HepG2 (cell line): Measurements from ENCODE around the gene DNLZ. TPM values are rescaled to one million over a fixed set of nuclear protein-coding genes. Genes with fewer than 3 reads are reported as not detected.

Source experiments
- ATAC-seq: fragments of 200-7000 bp; cut with Tn5 transposase; 3 replicates; pipeline ENCODE4 v1.9.1; 2020; ENCODE audit warnings: mild to moderate bottlenecking, moderate library complexity
- BruUV-seq: library from RNA; stranded (reverse); fragments of 400-500 nt; replicated peaks from 2 replicates; lab custom pipeline; 2021; lab: Mats Ljungman, UMichigan
- CTCF ChIA-PET: fragments of 300-600 bp; formaldehyde crosslinking; extraction: SDS; loops from one replicate; lab custom pipeline; 2021; ENCODE audit warnings: low total read pairs, inconsistent platforms, low intra/inter-chr PET ratio; lab: Yijun Ruan, JAX
- POLR2A ChIA-PET: fragments of 350-600 bp; sonication (Branson Sonifier 250); formaldehyde crosslinking; loops from one replicate; lab custom pipeline; 2020; ENCODE audit warnings: antibody characterized with exemption, inconsistent platforms; lab: Yijun Ruan, JAX
- DNase-seq: peaks from one replicate; pipeline ENCODE4 v3.0.0-alpha.2; 2015; ENCODE audit warnings: low spot score
- FAIRE-seq: peaks from 3 replicates; lab custom pipeline; 2011; peaks lifted over from hg19 to GRCh38; lab: Jason Lieb, UNC
- H2AFZ ChIP-seq: one replicate; pipeline ENCODE4 v1.6.1; 2011; ENCODE audit warnings: low read length, inconsistent platforms
- H3K27ac ChIP-seq: fragments of 300-600 bp; 3 replicates; pipeline ENCODE4 v1.8.0; 2011; ENCODE audit warnings: mixed run types, mild to moderate bottlenecking, mixed read lengths, low read length, inconsistent platforms; ENCODE audit not compliant: insufficient read depth; ENCODE audit errors: extremely low read length
- H3K27me3 ChIP-seq, 2 experiments: fragments of 200-600 bp in 1 of 2; 2 replicates in 1 of 2; 3 replicates in 1 of 2; pipeline versions ENCODE4 v1.6.0 to v1.8.0; 2011; ENCODE audit warnings: low read length in 2 of 2, mild to moderate bottlenecking in 2 of 2, moderate library complexity in 2 of 2, inconsistent platforms in 1 of 2; ENCODE audit not compliant: insufficient read depth in 2 of 2, control insufficient read depth in 1 of 2
- H3K36me3 ChIP-seq, 2 experiments: fragments of 200-600 bp in 1 of 2; replicated peaks in 1 of 2; 2 replicates in 1 of 2; 3 replicates in 1 of 2; pipeline versions ENCODE4 v1.5.1 to v1.8.0; 2011; ENCODE audit warnings: low read length in 2 of 2, inconsistent platforms in 1 of 2; ENCODE audit not compliant: insufficient read depth in 2 of 2, control insufficient read depth in 1 of 2
- H3K4me1 ChIP-seq: 2 replicates; pipeline ENCODE4 v1.5.1; 2012; ENCODE audit warnings: low read length, inconsistent platforms; ENCODE audit not compliant: insufficient read depth
- H3K4me2 ChIP-seq: 2 replicates; pipeline ENCODE4 v1.6.0; 2011; ENCODE audit warnings: low read depth, low read length, inconsistent platforms
- H3K4me3 ChIP-seq, 3 experiments: fragments of 200-600 bp in 1 of 3; sonication (generic), shearing (Covaris generic) in 1 of 3; replicated peaks in 1 of 3; 2 replicates each; pipeline ENCODE4 v1.5.1; 2011 to 2016; ENCODE audit warnings: low read length in 3 of 3, inconsistent platforms in 2 of 3, low read depth in 2 of 3, mild to moderate bottlenecking in 2 of 3, control low read depth in 1 of 3, mixed read lengths in 1 of 3; ENCODE audit not compliant: insufficient read depth in 1 of 3
- H3K79me2 ChIP-seq: one replicate; pipeline ENCODE4 v1.6.1; 2011; ENCODE audit warnings: low read length, inconsistent platforms; ENCODE audit not compliant: insufficient read depth
- H3K9ac ChIP-seq: 2 replicates; pipeline ENCODE4 v1.6.0; 2011; ENCODE audit warnings: mild to moderate bottlenecking, low read depth, low read length, inconsistent platforms; ENCODE audit not compliant: insufficient read depth
- H3K9me3 ChIP-seq: 2 replicates; pipeline ENCODE4 v1.5.1; 2012; ENCODE audit warnings: mild to moderate bottlenecking, low read length
- H4K20me1 ChIP-seq: 2 replicates; pipeline ENCODE4 v1.6.0; 2011; ENCODE audit warnings: inconsistent platforms, mild to moderate bottlenecking, low read length, moderate library complexity; ENCODE audit not compliant: insufficient read depth
- ELF1 ChIP-seq: sonication (generic); formaldehyde crosslinking; IDR thresholded peaks from 2 replicates; pipeline ENCODE4 v1.4.0; 2020; ENCODE audit warnings: missing genetic modification reagents
- HMGXB3 ChIP-seq: sonication (generic); formaldehyde crosslinking; IDR thresholded peaks from 2 replicates; pipeline ENCODE4 v1.4.0; 2020; ENCODE audit warnings: missing genetic modification reagents, borderline replicate concordance
- ZMAT3 ChIP-seq: sonication (generic); formaldehyde crosslinking; conservative IDR thresholded peaks from 2 replicates; pipeline ENCODE4 v1.7.0; 2021; ENCODE audit warnings: missing genetic modification reagents
- ZNF10 ChIP-seq: sonication (generic); formaldehyde crosslinking; IDR thresholded peaks from 2 replicates; pipeline ENCODE4 v1.4.0; 2020; ENCODE audit warnings: mild to moderate bottlenecking, low read depth, missing genetic modification reagents, borderline replicate concordance
- WGBS: methylation state at CpG from one replicate; pipeline ENCODE4 v1.1.6; 2017; ENCODE audit warnings: low lambda C conversion rate; 5-methylcytosine and 5-hydroxymethylcytosine counted together
- in situ Hi-C: cut with HindIII; loops from 2 replicates; pipeline ENCODE4 v1.10.0; 2017; ENCODE audit warnings: low pct_unique_long_range_greater_than_20kb; ENCODE audit not compliant: extremely low pct_ligation_motif_present
- intact Hi-C: fragments of 100-400 bp; cut with micrococcal nuclease; formaldehyde crosslinking; loops from one replicate; pipeline ENCODE4 v1.10.0; 2022; ENCODE audit not compliant: unreplicated experiment
- polyA plus RNA-seq, 8 experiments: library from polyadenylated mRNA; depleted of rRNA in 3 of 8; stranded (reverse) in 7 of 8; unstranded in 1 of 8; fragments of >200 nt; fragmentation: Illumina TruSeq in 4 of 8; extraction: Trizol in 4 of 8; gene quantifications; 2 replicates each; pipeline versions ENCODE4 v1.2.1 to v1.2.3, GENCODE V29; 2011 to 2016; ENCODE audit warnings: low read depth in 4 of 8, missing spikeins in 1 of 8, mixed read lengths in 1 of 8; ENCODE audit not compliant: insufficient read depth in 1 of 8
- total RNA-seq, 5 experiments: library from RNA; depleted of rRNA; stranded (reverse); fragments of >200 nt; fragmentation: Illumina TruSeq; extraction: Trizol; gene quantifications; 2 replicates each; pipeline ENCODE4 v1.2.3, GENCODE V29; 2016; ENCODE audit warnings: low read depth in 1 of 5
- TF ChIP-seq, protein P1 (sequence below): sonication (generic); formaldehyde crosslinking; IDR thresholded peaks from 2 replicates; pipeline ENCODE4 v1.4.0; 2020; ENCODE audit warnings: missing genetic modification reagents, mild to moderate bottlenecking, borderline replicate concordance

DNLZ gene
- total and polyA plus RNA-seq, 2 of the 13 experiments (the other 11 are each of a cell fraction or from before 2014, with no cell fraction given), result 3.4 to 8.0 TPM

GRCh38 chr9:136329636-136330405 lies 33.7 kb downstream of the DNLZ start:
- Histone ChIP-seq H3K4me1 (peaks cover 45% of the 10 kb centered on the region), H2AFZ (no peak overlapping the region), H3K9ac (no peak overlapping the region), H3K4me2 (no peak overlapping the region), H3K27ac (no peak overlapping the region), H3K9me3 (no peaks in the 10 kb centered on the region), H3K79me2 (no peaks in the 10 kb centered on the region), H4K20me1 (no peaks in the 10 kb centered on the region), H3K27me3 (peaks cover 20 to 65% of the 10 kb centered on the region in 2 experiments; a peak in 4 of 5 replicates), H3K4me3 (no peak overlapping the region), H3K36me3 (no peaks in the 10 kb centered on the region)
- no TSS peak for BruUV-seq
- no CpG with 5 or more reads among the region's 23 CpGs for WGBS
- ChIA-PET CTCF (no interaction called here), POLR2A (no interaction called here)
- TF ChIP-seq ZNF10 (CRISPR knock-in tag) (no peak), ELF1 (CRISPR knock-in tag) (no peak), HMGXB3 (CRISPR knock-in tag) (no peak), ZMAT3 (no peak)
- TF ChIP-seq, protein P1, sequence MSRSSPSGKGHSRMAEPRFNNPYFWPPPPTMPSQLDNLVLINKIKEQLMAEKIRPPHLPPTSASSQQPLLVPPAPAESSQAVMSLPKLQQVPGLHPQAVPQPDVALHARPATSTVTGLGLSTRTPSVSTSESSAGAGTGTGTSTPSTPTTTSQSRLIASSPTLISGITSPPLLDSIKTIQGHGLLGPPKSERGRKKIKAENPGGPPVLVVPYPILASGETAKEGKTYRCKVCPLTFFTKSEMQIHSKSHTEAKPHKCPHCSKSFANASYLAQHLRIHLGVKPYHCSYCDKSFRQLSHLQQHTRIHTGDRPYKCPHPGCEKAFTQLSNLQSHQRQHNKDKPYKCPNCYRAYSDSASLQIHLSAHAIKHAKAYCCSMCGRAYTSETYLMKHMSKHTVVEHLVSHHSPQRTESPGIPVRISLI, result no peak
- intact Hi-C loops, result no loop called here
- no peak for FAIRE-seq
- no peak for DNase-seq
- ATAC-seq, result no peak
- in situ Hi-C loops, result loop anchor here (25.0 kb wide), 1 partner anchor 307 kb away; no protein-coding TSS in a partner anchor
